ENCODE measurements around the gene INSC.

Gene INSC

DNA sequence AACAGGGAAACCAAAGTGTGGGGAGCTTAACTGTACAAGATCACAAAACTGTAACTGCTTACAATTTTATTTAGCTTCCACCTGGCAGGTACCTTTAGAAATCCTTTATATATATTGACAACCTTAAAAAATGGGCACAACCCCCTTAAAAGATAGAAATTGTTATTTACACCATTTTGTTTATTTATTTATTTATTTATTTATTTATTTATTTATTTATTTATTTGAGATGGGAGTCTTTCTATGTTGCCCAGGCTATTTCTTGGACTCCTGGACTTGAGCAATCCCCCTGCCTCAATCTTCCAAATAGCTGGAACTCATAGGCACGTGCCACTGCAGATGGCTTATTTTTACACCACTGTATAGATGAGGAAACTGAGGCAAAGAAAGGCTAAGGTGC lies 74.5 kb downstream of the INSC start:
- DNase-seq (ENCODE audit: low read depth in 3 of 3) = no peak

DNA sequence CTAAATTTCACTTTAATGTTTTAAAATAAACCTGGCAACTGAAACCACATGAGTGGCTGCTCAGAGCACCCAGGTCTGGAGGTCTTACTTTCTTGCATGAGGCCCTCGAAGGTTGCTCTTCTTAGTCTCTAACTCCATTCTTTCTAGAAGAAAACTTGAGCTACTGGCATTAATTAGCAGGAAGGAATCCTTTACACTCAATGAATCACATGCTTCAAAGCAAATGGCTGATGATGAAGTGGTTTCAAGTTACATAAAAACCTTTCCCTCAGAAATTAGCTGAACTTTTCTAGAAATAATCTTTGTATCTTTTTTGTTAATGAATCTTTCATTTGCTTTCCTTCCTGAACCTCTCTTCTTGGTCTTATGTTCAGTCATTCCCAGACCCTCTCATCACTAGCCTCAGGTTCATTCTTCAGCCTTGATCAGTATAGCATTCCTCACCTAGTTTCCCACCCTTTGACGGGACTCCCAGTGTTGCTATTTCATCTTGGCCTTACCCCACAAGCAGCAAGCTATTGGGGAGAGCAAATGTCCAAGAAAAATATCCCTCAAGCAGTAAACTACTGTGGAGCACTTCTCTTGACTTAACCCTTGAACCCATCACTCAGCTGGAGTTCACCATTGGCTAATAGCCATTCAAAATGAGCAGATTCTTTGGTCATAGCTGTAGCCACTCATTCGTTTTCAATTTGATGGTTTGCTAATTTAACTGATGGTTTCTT lies 75.1 kb downstream of the INSC start:
- no peak for DNase-seq (ENCODE audit: low read depth in 3 of 3)

DNA sequence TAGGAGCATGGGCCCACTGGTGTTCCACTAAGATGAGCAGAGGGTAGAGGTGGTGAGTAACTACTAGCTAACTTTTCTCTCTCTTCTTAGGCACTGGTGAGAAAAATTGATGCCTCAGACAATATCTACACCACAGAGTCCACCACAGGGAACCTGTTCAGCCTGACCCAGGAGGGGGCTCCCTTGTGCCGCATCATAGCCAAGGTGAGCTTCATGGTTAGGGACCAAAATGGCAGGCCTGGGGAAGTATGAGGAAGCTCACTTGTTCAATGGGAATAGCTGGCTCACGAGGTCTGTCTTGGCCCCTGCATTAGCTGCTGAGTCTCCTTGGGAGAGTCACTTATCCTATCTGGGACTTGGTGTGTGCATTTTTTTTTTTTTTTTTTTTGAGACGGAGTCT lies 75.9 kb downstream of the INSC start:
- no peak for DNase-seq (ENCODE audit: low read depth in 3 of 3)

DNA sequence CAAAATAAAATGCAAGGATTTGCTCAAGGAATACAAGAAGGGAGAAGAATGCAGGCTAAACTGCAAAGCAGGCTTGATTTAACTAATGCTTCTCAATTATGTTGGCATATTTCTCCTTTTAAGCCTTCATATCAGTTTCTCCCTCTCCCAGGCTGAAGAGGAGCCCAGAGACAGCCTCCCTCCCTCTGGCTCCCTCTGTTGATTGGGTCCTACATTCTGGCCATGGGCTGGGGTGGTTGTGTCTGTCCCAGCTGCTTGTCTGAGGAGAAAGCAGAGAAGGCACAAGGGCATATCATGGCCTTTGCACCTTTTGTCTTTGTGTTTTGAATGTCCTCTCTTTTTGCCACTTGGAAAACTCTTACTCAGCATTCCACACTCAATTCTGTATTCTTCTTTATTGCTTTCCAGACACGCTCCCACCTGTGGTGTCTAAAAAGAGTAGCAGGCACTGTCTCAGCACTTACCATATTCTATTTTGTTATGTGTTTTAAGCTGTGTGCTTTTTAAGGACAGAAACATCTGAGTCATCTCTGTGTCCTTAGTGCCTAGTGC lies 77.4 kb downstream of the INSC start:
- no peak for DNase-seq (ENCODE audit: low read depth in 3 of 3)

DNA sequence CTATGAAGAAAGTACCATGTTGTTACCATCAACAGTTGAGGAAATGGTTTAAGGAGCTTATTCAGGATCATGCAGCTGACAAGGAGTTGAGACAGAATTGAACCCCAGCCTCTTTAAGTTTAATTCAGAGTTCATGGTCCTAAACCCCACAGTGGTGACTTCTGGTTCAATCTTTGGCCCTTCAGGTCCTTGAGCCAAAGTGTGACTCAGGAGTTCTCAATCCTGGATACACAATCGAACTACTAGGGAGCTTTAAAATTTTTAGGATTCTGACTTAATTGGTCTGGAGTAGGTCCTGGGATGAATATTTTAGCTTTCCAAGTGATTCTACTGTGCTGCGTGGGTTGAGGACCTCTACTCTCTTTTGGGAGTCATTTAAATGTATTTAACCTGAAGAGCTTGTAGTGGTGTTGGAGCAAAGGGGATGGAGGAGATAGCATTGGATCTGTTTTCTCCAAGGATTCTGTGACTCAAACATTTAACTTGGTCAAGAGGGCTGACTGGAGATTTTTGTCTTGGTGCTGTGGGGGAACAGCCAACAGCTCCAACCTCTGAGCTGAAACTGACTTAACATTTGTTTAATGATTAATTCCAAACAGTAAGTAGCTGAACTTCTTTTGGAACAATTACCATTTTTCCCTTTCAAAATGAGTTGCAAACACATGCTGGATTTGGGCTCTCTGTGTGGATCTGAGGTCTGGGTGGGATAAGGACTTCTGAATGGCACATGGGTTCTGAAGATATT lies 80.1 kb downstream of the INSC start:
- no peak for DNase-seq (ENCODE audit: low read depth in 3 of 3)

DNA sequence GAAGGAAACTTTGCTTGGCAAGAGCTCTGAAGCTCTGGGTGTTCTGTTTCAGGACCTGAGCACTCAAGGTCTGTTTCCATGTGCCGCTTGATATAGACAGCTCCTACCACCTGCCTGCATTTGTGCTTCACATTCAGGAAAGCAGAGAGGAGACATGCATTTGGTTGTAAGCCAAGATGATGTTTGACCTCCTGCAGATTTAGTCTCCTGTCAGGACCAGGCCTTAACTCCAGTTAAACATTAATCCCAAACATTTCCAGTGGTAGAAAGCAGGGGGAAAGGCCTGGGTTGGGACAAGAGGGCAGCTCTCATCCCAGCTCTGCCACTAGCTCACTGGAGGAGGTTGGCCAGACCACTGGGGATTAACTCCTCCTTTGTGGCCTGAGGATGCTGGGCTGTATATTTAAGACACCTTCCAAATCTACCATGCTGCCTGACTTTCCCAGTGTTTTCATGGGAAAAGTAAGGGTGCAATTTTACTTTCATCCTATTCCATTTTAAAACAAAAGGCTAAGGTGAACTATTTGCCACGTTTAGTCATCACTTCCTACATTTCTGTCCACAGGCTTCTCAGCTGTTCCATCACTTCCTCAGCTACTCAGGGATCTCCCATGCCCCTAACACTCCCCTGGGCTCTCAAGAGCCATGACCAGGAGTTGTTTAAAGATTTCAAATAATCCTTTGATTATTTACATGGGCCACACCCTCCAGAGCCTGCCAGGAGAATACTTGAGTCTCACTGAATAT lies 80.9 kb downstream of the INSC start:
- no peak for DNase-seq (ENCODE audit: low read depth in 3 of 3)

DNA sequence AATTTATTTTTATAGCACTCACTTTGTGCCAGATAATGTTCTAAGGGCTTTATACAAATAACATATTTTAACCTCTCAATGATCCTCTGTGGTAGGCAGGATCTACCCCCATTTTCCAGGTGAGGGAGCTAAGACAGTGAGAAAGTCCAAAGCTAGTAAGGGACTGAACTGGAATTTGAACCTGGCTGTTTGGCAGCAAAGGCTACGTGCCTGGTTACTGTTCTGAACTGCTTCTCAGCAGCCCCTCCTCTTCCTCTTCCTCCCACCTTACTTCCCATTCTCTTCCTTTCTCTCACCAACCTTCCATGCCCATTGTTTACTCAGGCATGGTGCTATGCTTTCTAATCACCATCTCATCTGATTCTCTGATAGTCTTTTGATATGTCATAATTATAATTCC lies 82.0 kb downstream of the INSC start:
- DNase-seq (ENCODE audit: low read depth in 3 of 3) = no peak

DNA sequence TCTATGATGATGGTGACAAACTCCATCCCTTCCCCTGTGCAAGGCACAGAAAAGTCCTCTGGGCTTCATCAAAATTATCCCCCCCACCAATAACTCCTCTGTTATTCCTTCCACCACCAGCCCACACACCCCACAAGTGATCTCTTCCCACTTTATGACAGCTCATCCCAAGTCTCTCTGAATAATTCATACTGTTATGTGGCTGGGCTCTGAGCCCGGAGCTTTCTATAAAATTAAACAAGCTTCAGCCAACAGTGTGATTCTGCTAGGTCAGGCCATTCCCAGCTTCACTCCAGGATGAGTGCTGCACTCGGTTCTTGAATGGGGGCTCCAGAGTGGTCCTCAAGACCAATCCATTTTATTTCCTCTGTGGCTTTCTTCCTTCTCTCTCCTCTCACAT lies 83.0 kb downstream of the INSC start:
- DNase-seq (ENCODE audit: low read depth in 3 of 3) = no peak

DNA sequence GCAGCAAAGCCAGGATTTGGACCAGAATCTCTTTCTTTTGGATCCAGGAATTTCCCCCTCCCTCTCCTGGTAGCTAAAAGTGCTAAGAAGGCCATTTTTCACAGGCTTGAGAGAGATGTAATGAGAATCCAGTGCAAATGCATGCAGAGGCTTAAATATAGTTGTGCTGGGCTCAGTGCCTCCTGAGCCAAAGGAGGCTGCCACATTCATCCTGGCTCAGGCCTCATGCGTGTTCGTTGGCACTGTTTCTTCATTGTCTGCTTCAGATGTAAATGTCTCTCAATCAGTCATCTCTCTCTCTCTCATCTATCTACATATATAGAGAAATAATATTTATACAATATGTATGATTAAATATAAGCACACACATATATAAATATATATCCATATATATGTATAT lies 83.6 kb downstream of the INSC start:
- DNase-seq (ENCODE audit: low read depth in 3 of 3) = no peak

DNA sequence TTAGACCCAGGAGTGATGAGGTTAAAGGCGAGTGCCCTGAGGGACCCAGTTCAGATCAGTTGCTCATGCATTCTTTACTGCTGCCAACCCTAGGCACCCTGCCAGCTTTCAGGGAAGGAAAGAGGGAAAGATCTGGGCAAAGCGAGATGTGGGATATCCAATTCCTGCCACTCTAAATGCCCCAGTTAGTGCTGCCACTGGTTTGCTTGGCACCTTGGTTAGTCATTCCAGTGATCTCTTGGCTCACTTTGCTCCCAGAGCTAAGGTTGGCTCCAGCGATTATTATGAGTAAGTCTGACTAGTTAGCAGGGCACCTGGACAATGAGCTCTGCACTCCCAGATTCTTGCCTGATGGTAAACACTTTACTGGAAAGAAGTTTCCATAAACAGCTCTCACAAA lies 85.0 kb downstream of the INSC start:
- DNase-seq (ENCODE audit: low read depth in 3 of 3) = no peak

DNA sequence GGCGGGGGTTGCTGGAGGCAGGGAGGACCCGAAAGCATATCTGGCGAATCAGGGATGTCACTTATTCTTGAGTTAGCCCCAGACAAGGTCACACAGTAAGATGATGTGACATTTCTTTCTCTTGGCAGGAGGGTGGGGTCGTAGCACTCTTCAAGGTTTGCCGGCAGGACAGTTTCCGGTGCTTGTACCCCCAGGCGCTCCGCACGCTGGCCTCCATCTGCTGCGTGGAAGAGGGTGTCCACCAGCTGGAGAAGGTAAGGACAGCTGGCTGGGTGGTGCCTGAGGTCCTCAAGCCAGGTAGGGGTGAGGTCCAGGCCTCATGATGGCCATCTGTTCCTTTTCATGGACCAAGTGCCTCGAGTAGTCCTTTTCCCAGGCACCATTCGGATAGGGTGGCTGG lies 86.0 kb downstream of the INSC start:
- no peak for DNase-seq (ENCODE audit: low read depth in 3 of 3)

DNA sequence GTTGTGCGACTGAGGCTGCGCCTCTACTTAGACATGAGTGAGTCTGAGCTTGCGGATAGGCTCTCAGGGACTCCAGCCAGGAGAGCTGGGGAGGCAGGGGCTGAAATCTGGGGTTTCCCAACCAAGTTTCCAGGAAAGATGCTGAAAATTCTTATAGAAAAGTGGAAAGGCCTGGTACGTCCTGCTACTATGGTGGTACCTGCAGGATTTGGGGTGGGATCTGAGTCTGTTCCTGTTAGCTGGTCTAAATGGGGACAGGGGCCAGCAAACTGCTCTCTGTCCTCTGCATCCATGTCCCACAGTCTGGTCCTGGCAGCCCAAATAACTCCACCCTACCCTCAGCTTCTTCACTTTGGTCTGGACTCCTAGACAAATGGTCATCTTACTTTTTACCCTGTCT lies 86.9 kb downstream of the INSC start:
- DNase-seq (ENCODE audit: low read depth in 3 of 3) = no peak

DNA sequence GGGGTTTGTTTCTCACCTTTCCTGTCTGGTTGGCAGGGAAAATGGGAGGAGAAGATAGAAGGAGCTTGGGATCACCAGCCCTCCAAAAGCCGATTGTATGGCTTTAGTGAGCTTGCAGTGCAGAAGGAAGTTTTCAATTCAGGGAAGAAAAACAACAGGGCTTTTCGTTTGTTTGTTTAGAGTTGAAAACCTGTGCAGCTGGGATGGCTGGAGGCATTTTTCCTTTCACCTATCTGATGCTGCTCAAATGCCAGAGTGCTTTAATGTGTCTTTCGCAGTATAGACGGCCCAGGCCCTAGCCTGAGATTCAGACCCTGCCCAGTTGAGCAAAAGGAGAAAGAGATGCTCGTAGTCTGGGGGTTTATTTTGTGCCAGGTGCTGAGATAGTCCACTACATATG lies 87.9 kb downstream of the INSC start:
- no peak for DNase-seq (ENCODE audit: low read depth in 3 of 3)

DNA sequence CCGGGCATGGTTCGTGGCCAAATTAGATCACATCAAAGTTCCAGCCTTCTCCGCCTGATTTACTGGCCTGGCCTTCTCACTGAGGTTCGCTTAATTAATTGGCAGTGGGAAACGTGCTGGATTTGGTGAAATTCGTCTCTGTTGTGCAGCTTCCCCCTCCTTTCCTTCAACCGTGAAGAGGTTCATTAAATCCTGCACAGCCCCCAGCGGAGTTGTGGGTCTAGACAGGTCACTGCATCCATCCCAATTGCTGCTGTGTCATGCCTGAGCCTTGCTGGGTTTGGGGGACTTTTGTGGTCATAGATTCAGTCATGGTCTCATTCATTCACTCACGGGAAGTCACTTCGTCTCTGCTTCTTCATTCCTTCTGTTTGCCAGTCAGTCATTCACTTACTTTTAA lies 90.0 kb downstream of the INSC start:
- no peak for DNase-seq (ENCODE audit: low read depth in 3 of 3)

DNA sequence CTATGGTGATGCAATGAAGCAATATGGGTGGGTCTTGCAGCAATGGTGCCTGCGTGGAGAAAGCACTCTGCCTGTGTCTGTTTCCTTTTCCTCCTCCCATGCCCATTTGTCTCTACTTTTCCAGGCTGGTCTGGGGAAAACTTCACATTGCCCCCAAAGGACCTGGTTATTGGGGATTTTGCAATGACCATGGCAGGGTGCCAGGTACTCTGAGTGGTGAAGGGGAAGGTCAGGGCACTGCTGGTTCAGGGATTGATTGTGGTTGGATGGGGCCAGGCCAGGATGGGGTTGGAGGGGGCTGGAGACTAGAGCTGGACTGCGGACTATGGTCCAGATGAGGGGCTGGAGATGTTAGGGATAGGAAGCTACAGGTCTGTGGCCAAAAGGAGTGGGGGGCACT lies 92.1 kb downstream of the INSC start:
- DNase-seq (ENCODE audit: low read depth in 3 of 3) = no peak

DNA sequence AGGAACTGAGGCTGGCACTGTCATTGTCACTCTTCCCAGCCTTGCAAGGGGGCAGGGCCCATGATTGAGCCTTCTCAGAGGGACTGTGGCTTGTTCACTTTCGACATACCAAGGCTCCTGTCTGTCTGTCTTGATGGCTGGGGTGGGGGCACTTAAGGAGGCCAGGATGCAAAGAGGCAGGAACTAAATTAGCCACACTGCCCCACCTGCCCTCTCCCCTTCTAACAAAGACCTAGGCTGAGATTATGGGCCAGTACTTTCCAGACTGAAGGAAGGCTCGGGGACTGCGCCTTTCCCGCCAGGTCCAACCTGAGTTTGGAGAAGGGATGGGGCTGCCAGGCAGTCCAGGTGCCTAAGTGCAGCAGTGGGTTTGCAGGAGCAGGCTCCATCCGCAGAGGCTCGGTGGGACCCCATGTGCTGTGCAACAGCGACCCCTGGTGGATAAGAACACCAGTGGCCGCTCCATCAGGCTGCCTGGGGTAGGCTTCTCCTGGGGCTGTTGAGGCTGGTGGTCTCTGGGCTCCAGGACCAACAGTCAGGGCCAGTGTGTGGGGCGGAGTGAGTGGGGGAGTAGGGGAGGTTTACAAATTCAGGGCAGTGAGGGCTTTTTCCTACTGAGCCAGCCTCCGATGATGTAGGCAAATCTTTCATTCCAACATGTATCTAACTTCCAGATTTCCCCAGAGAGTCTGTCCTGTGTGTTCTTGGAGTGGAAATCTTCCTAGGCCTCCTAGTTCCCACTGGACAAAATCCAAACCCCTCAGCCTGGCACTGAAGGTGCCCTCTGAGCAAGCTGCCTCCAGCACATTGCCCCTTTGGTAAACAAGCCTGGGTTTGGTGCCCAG lies 93.9 kb downstream of the INSC start:
- DNase-seq (ENCODE audit: low read depth in 3 of 3) = peak; percentile 52 to 75 (median 61)

DNA sequence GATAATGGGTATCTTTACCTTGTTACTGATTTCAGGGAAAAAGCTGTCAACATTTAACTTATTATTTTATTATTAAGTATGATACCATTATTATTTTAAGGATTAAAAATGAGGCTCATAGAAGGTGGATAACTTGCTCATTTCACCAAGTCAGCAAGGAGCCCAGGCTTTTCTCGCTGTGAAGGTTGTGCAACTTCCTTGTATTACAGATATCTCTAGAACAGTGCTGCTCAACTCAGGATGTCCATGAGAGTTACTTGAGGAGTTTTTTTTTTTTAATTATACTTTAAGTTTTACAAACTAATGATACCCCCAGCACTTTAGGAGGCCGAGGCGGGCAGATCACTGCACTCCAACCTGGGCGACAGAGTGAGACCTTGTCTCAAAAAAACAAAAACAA lies 98.2 kb downstream of the INSC start:
- DNase-seq (ENCODE audit: low read depth in 3 of 3) = no peak

DNA sequence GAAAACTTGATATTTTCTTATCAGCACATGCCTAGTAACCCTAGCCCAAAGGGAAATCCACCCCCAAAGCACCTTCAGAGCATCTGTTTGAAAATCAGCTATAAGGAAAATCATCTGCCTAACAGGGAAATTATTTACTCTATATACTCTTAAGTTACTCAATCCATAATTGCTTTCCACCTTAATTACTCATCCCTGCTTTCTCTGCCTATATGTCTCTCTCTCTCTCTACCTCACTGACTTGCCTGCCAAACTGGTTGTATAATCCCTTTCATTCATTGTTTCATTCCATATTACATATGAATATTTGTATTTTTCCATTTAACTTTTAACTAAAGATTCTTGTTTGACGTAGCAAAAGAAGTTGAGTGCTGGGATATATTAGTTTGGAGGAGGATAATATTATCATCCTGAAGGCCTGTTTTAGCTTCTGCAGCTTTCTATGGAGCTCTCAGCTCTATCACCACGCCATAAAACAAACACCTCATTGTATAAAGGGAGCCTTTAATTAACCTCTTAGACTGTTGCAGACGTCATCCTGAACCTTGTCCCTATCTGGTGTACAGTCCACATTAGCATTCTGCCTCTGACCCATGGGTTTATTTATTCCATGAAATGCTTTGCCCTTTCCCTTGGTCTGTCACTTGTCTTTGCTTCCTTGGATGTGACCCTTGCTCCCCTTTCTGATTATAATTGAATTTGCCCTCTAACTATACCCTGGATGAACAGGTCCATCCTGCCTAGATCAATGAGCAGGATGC lies 98.9 kb downstream of the INSC start:
- no peak for DNase-seq (ENCODE audit: low read depth in 3 of 3)

DNA sequence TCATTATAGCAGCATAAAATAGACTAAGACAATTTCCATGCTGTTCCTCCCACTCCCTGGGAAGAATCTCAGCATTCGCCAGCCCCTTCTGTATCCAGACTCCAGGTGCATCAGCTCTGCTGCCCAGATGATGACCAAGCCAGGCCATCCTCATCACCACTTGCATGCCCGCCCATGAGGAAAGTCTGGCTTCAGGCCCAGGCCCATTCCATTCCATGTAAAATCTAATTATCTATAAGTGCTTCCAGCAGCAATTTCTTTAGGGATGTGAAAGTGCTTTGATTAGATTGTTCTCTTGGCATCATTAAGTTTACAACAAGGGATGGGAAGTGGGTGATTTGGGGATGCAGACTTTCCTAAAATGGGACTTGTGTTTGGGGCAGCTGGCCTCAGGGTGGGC lies 100.3 kb downstream of the INSC start:
- no peak for DNase-seq (ENCODE audit: low read depth in 3 of 3)

DNA sequence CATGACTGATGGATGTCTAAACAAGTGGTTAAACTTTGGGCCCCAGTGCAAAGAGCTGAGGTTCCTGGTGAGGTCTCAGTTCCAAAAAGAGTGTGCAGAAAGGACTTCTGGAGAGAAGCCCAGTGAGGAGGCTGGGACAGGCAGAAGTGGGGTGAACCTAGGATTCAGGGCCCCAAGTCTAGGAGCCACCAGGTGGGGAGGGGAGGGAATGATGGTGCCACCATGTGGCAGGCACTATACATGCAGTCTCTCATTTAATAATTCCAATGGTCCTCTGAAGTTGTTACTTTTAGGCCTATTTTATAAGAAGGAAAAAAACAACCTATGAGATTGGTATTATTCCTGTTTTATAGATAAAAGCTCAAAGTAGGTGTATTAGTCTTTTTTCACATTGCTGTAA lies 102.0 kb downstream of the INSC start:
- no peak for DNase-seq (ENCODE audit: low read depth in 3 of 3)

DNA sequence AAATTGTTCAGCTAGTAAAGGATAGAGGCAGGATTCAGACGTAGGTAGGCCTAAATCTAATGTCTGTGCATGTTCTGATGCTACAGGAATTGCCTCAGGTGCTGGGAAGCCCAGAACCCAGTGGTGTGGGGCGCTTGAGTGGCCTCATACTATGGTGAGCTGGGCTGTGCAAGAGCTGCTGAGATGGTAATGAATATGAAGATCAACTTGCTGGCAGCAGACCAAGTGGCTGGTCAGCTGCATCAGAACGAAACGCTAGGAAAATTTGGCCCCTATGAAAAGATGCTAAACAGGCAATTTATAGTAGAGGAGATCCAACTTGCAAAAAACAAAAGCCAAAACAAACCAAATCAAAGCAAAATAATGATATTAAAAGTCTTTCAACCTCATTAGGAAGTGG lies 102.7 kb downstream of the INSC start:
- DNase-seq (ENCODE audit: low read depth in 3 of 3) = no peak

Measured in stimulated activated CD4-positive, alpha-beta T cell treated with anti-CD3 and anti-CD28 coated beads, TNF-alpha, amount 100 ng/mL, for 48 hours (primary cell).